Measurements from ENCODE around the gene SEPTIN1.
A peak's percentile ranks its signal among the peaks of the same experiment; 100 is the strongest.

GRCh38 chr16:30354423-30355143 is 27.8 kb downstream of the SEPTIN1 start:
- TF ChIP-seq POLR2A (IDR thresholded peaks at IDR 0.05; ENCODE audit: low read depth), result peak; percentile 16
- no peak for TF ChIP-seq CTCF (IDR thresholded peaks at IDR 0.05)
- TF ChIP-seq EP300 (IDR thresholded peaks at IDR 0.05), result no peak
- TF ChIP-seq POLR2AphosphoS5 (IDR thresholded peaks at IDR 0.05), result no peak

All from esophagus muscularis mucosa (tissue), 4 donors.